ENCODE data around the gene ZNF398.

Gene ZNF398

GRCh38 chr7:149228831-149229471, 81.7 kb downstream of the ZNF398 start:
- no peak for DNase-seq (ENCODE audit: low read depth)

GRCh38 chr7:149229526-149229925, 82.3 kb downstream of the ZNF398 start:
- DNase-seq (ENCODE audit: low read depth), result no peak

DNA sequence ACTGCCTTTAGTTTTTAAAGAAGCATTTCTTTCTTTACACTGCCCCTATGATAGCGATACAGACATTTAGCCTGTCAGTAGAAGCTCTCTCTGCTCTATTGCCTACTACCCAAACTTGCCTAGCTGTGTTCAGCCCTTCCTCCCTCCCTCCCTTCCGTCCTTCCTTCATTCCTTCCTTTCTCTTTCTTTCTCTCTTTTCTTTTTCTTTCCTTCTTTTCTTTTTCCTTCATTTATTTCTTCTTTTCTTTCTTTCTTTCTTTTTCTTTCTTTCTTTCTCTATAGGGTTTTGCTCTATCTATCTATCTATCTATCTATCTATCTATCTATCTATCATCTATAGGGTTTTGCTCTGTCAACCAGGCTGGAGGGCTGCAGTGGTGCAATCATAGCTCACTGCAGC, 85.1 kb downstream of the ZNF398 start:
- no peak for DNase-seq (ENCODE audit: low read depth)
